ENCODE measurements around the gene KCNT2.
"Not testable (repeated sequence)": the region's sequence is repeated elsewhere in the genome, so short reads cannot be mapped to it uniquely, and the experiment has no call there.

Gene KCNT2

GRCh38 chr1:196590012-196590708 is 18.1 kb downstream of the KCNT2 start:
- no peak for DNase-seq

GRCh38 chr1:196584696-196585095 is 23.5 kb downstream of the KCNT2 start:
- no peak for DNase-seq

DNA sequence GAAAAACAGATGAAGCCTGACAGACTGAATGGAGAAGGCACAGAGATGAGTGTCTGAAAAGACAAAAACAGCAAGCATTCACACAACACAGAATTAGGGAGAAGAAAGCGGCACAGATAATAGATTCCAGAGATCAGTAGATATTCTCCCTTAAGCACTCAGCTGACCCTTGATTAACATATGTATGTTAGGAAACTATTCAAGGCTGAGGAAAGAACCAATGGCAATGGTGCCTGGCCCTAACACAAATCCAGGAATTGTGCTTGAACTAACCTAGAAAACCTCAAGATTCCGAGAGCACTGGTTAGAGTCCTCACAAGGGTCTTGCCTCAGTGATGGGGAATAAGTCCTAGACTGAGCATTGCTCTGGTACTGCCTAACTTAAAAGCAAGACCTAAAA is 30.9 kb downstream of the KCNT2 start:
- DNase-seq = no peak

DNA sequence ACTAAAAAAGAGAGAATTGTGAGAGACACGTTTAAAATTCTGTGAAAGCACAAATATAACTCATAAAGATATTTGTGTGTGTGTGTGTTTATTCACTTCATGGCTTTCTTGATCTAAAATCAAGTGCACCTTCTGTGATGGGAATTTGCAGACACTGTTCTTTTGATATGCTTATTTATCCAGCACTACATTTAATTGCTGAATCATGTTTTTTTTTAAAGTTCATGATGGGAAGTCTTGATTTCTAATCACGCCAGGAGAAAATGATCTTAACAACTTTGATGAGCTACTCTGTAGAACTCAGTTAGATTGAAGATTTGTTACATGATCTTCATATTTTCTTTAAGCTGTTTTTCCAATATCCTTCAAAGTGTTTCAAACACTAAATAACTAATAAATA is 35.0 kb downstream of the KCNT2 start:
- DNase-seq = no peak

GRCh38 chr1:196567238-196567637 is 41.0 kb downstream of the KCNT2 start:
- no peak for DNase-seq

DNA sequence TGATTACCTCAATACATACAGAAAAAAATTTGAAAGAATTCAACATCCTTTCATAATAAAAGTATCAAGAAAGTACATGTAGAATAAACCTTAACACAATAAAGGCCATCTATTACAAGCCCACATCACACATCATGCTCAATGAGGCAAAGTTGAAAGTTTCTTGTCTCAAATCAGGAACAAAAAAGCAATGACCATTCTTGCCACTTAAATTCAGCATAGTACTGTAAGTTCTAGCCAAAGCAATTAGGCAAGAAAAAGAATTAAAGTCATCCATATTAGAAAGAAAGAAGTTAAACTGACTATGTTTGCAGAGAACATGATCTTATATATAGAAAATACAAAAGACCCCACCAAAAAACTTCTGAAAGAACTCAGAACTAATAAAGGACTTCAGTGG is 44.5 kb downstream of the KCNT2 start:
- DNase-seq = no peak

DNA sequence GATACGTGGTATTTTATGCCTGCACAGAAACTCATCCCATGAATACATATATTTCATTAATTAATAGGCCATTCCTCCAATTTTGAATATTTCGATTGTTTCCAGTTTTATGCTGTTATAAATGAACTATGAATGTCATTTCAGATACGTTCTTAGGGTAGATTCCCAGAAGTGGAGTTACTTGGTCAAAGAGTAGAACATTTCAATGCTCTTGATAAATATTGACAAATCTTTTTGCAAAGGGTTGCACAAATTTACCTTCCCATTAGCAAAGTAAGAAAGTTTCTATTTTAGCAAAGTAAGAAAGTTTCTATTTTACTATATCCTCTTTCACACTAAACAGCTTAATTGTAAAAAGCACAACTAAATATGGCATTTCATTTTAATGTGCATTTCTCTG is 48.9 kb downstream of the KCNT2 start:
- DNase-seq = no peak

DNA sequence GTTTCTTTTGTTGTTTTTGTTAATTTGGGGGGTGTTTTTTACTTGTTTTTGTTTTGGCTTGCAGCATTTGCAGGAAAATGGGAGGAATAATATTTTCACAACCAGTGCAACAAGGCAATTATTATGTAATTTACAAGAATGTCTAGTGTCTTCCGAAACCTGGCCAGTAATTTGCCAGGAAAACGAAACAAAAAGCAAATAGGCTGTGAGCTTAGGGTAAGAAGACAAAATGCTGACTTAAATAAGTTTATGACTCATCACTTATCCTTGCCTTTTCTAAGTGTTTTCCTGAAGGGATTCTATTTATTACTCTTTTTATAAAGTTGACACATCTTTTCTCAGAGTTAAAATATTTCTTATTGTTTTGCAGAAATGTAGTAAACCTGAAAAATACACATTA is 49.8 kb downstream of the KCNT2 start:
- DNase-seq = no peak

DNA sequence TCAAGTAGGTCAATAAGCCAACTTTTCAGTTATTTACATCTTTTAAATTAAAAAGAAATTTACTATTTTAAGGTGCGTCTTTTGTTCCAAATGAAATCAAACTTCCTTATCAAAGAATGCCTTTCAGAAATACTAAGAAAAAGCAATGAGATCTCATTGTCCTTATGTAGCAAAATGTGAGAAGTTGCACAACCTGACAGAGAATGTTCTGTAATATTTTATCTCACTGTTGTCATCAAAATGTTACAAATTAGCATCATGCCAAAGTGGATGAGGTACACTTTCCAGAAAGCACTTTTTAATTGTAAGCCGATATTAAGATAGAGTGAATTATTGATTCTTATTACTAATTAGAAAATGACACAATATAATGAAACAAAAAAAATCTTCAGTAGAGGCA is 50.4 kb downstream of the KCNT2 start:
- DNase-seq = no peak

DNA sequence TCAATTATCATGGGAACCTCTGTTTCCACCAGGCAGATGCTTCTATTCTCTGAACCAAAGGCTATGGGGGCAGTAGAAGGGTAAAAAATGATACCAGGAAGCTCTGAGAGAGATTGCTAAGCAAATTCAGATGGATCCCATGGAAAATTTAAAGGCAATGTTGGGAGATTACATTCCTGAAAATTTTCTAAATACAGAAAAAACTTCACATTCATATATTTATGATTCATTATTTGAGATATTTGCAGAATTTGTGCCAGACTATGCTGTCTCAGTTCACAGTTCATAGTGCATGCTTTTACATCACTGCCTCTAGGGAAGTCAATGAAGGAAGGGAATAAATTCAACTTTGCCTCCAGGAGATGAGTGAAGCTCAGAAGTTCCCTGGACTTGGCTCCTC is 57.5 kb downstream of the KCNT2 start:
- DNase-seq = no peak

DNA sequence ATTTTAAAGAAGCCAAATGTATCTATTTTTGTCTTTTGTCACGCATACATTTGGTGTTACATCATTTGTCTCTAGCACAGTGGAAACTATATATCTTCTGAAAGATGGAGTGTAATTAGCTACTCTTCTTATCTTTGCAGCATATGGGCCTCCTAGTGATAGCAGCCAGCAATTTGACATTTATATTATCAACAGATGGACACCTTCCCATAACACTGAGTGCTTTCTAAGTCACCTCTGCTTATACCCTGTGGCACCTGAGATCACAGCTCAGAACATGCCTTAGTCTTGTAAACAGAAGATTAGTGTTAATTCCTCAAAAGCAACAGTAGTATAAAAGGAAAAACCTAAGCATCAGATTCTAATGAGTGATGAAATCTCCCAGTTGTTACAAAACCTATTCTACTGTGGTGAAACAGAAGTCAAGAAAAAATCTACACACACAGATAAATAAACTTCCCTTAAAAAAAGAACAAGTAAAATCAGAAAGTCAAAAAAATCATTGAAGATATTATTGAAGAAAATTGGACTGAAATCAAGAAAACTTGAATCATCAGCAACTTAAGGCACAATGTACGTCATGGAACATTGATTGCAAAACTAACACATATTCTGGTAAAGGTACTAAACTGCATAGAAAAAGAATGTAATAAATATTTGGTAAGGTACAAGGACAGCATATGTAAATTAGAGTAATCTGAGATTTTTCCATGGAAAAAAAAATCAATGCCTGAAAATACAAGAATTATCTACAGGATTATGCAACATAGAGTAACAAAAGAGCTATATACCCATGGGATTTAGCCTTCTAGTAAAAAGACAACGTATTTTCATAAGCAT is 61.7 kb downstream of the KCNT2 start:
- no peak for DNase-seq

DNA sequence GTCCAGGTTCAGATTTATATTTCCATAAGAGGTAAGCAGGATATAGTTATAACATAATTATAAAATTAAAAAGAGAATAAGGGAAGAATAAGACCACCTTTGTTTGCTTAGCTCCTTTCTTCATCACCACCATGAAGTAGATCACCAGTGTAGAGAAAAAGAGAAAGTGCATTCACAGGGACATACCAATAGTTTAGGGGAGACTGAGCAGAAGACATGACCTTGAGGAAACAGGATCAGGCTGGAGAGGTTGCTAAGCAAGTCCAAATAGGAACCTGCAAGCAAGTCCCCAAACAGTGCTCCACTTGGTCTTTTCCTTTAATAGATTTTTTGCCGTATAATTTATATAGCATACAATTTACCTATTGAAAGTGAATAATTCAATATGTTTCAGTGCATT is 63.0 kb downstream of the KCNT2 start:
- no peak for DNase-seq

GRCh38 chr1:196544617-196545016 is 63.6 kb downstream of the KCNT2 start:
- DNase-seq = no peak

DNA sequence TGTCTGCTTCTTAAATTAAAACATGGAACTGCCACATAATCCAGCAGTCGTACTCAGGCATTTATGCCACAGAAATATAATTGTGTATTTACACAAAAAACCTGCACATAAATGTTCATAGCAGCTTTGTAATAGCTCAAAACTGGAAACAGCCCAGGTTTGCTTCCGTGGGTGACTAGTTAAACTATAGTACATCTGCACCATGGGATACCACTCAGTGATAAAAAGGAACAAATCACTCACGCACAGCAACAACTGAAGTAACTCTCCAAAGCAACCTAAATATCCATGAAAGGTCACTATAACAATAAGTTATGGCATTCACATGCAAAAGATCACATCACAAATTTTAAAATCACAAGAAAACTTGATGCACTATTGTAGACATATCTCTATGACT is 64.4 kb downstream of the KCNT2 start:
- DNase-seq = no peak

DNA sequence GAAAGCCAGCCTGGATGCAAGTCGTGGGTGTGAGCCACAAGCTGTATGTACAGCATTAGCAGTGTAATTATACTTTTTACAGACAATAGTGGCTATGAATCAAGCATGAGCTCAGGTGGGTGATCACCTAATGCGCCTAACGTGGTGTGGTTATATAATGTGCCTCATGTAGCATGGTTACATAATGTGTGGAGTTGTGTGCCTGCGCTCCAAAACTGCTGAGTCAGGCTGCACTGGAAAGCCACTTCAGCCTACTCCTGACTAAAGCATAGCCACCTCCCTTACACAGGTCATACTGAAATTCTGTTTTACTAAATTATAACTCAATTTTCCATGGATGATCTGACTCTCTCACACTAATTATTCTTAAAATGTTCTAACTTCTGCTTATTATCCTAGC is 69.8 kb downstream of the KCNT2 start:
- DNase-seq = no peak

DNA sequence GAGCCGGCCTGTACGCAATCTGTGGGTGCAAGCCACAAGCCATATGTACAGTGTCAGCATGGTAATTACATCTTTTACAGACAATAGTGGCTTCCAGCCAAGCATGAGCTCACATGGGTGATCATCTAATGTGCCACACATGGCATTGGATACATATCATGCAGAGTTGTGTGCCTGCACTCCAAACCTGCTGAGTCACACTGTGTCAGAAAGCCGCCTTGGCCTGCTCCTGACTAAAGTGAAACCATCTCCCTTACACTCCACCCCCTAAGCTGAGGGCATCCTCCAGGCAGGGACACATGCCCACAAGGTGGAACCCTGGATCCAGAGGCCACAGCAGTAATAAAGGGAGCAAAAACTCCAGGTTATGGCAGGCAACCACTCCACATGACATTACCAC is 72.5 kb downstream of the KCNT2 start:
- no peak for DNase-seq

DNA sequence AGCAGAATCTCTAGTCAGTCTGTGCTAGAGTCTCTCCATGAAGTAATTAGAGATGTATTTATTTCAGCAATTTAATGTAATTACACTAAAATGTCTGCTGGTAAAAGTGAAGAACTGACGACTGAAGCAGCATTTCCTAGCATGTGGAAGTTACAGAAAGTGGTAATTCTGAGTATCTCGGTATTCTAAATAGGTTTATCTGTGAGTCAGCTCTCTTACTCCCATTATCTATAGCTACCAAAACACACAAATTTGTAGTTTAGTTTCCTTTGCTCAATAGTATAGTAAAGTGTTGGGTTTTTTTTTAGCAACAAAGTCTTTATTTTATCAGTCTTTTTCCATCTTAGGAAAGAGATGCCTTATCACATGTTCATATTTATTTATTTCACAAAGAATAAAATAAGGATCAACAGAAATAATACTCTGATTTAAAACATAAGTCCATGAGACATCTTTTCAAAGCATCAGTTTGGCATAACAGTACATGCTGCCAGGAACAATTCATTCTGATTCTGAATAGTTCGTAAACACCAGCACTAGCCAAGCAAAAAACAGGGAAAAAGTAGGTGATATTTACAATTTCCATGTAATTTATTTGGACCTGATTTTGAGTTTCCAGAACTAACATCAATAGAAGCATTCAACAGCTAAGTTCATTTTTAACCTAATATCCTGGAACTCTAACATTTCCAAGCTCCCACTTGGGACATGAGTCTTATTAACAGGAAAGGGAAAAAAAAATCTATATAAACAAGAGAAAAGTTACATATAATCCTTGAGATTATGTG is 76.3 kb downstream of the KCNT2 start:
- DNase-seq = no peak

DNA sequence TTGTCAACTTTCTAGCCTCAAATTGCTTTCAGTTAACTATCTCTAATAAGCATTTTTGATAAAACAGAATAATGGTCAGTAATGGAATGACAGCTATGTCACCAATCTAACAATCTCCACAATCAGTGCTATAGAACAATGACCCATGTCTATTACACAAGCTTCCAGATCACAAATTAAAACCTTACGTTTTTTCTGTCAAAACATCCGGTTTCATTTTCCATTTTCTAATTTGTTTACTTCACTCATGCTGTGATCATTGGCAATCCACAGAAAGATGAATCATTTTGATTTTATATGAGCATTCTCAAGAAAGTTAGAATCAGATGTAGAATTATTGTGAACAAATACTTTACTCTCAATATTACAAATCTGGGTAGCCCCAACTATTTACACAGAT is 80.3 kb downstream of the KCNT2 start:
- no peak for DNase-seq

DNA sequence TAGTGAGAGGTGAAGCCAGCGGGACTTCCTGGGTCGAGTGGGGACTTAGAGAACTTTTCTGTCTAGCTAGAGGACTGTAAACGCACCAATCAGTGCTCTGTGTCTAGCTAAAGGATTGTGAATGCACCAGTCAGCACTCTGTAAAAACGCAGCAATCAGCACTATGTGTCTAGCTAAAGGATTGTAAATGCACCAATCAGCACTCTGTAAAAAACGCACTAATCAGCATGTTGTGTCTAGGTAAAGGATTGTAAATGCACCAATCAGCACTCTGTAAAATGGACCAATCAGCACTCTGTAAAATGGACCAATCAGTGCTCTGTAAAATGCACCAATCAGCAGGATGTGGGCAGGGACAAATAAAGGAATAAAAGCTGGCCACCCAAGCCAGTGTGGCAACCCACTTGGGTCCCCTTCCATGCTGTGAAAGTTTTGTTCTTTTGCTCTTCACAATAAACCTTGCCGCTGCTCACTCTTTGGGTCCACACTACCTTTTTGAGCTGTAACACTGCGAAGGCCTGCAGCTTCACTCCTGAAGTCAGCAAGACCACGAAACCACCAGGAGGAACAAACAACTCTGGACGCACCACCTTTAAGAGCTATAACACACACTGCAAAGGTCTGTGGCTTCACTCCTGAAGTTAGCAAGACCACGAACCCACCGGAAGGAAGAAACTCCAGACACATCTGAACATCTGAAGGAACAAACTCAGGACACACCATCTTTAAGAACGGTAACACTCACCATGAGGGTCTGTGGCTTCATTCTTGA is 85.5 kb downstream of the KCNT2 start:
- DNase-seq = not testable (repeated sequence)

DNA sequence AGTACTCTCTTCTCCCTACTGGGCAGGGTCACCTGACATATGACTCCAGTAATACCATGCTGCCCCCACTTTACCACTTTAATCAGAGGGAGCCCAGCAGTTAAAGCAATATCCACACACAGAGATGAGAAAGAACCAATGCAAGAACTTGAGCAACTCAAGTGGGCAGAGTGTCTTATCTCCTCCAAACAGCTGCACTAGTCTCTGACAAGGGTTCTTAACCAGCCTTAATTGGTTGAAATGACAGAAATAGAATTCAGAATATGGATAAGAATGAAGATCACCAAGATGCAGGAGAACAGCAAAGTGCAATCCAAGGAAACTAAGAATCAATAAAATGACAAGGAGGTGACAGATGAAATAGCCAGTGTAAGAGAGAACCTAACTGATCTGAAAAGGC is 91.0 kb downstream of the KCNT2 start:
- no peak for DNase-seq

DNA sequence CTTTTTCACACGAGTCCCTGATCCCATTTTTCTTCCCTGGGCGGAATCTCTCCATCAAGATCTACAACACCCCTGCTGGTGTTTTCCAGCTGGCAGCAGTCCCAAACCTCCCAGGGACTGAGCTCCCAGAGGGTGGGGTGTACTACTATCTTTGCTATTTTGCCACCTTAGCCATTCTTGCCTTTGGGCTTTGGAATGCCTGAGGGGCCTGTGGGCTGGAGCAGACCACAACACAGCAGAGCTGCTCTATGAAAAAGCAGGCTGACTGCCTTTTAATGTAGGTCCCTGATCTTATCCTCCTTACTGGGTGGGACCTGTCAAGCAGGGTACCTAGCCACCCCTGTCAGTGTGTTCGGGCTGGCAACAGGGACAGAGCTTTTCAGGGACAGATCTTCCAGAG is 91.9 kb downstream of the KCNT2 start:
- no peak for DNase-seq

GRCh38 chr1:196515904-196516303 is 92.3 kb downstream of the KCNT2 start:
- DNase-seq = no peak

- DNase-seq = no peak
These were observed 94.4 kb downstream of the KCNT2 start for GRCh38 chr1:196513821-196514220.

Measured in activated naive CD4-positive, alpha-beta T cell treated with Interleukin-2 at 50 U/mL for 16 hours (primary cell).